ENCODE data around the gene TFF3. TPM values are rescaled to one million over a fixed set of nuclear protein-coding genes. Genes with fewer than 3 reads are reported as not detected.

The TFF3 gene
- total RNA-seq, 2 experiments from 2014 or later = not detected

- Mint-ChIP-seq H3K9me3 (no peaks in the 10 kb centered on the region), H3K36me3 (ENCODE audit: low read depth) (no peaks in the 10 kb centered on the region), H3K27ac (no peak overlapping the region), H3K27me3 (no peaks in the 10 kb centered on the region), H3K4me3 (no peak overlapping the region), H3K4me1 (ENCODE audit: low read depth) (no peaks in the 10 kb centered on the region)
- no peaks in the 10 kb centered on the region for H3K27me3 ChIP-seq (ENCODE audit: control insufficient read depth in 1 of 2, insufficient read depth in 2 of 2, low read length in 2 of 2)
- ATAC-seq (ENCODE audit: poor library complexity) (no peak), DNase-seq (no peak)
- no peak for TF ChIP-seq CTCF (IDR thresholded peaks at IDR 0.05)
- H3K27ac ChIP-seq (ENCODE audit: low read depth in 1 of 2, low read length in 2 of 2) = no peak overlapping the region
- ChIA-PET CTCF (no interaction called here), POLR2A (no interaction called here)
- intact Hi-C loops (cut with DNase I, micrococcal nuclease) = no loop called here
- H3K4me3 ChIP-seq (ENCODE audit: low read length) = no peak overlapping the region
- no peaks in the 10 kb centered on the region for H3K9me3 ChIP-seq (ENCODE audit: control insufficient read depth in 1 of 2, insufficient read depth in 1 of 2, low read length in 2 of 2)
- H3K36me3 ChIP-seq (ENCODE audit: insufficient read depth, low read length) = no peaks in the 10 kb centered on the region
- no peaks in the 10 kb centered on the region for H3K4me1 ChIP-seq (ENCODE audit: insufficient read depth, low read length)
These were observed 33.6 kb upstream of the TFF3 start for GRCh38 chr21:42348762-42349161.

GRCh38 chr21:42347601-42348327, 32.6 kb upstream of the TFF3 start:
- H3K4me3 ChIP-seq (ENCODE audit: low read length) = no peak overlapping the region
- Mint-ChIP-seq H3K4me1 (ENCODE audit: low read depth) (no peaks in the 10 kb centered on the region), H3K27me3 (no peaks in the 10 kb centered on the region), H3K36me3 (ENCODE audit: low read depth) (no peaks in the 10 kb centered on the region), H3K9me3 (no peaks in the 10 kb centered on the region), H3K27ac (no peak overlapping the region), H3K4me3 (no peak overlapping the region)
- H3K36me3 ChIP-seq (ENCODE audit: insufficient read depth, low read length) = no peaks in the 10 kb centered on the region
- ATAC-seq (ENCODE audit: poor library complexity) = no peak
- H3K27me3 ChIP-seq (ENCODE audit: control insufficient read depth in 1 of 2, insufficient read depth in 2 of 2, low read length in 2 of 2) = no peaks in the 10 kb centered on the region
- H3K9me3 ChIP-seq (ENCODE audit: control insufficient read depth in 1 of 2, insufficient read depth in 1 of 2, low read length in 2 of 2) = no peaks in the 10 kb centered on the region
- POLR2A ChIA-PET = no interaction called here
- no peak for DNase-seq
- no peaks in the 10 kb centered on the region for H3K4me1 ChIP-seq (ENCODE audit: insufficient read depth, low read length)
- no peak overlapping the region for H3K27ac ChIP-seq (ENCODE audit: low read depth in 1 of 2, low read length in 2 of 2)
- intact Hi-C loops (cut with DNase I, micrococcal nuclease) = no loop called here
- TF ChIP-seq CTCF (IDR thresholded peaks at IDR 0.05) = no peak
- CTCF ChIA-PET = no interaction called here

GRCh38 chr21:42346866-42347600, 31.8 kb upstream of the TFF3 start:
- H3K36me3 Mint-ChIP-seq (ENCODE audit: low read depth) = no peaks in the 10 kb centered on the region
- H3K4me3 ChIP-seq (ENCODE audit: low read length) = no peak overlapping the region
- H3K9me3 Mint-ChIP-seq = no peaks in the 10 kb centered on the region
- H3K4me1 Mint-ChIP-seq (ENCODE audit: low read depth) = no peaks in the 10 kb centered on the region
- H3K36me3 ChIP-seq (ENCODE audit: insufficient read depth, low read length) = no peaks in the 10 kb centered on the region
- ATAC-seq (ENCODE audit: poor library complexity) (no peak), DNase-seq (no peak)
- H3K4me1 ChIP-seq (ENCODE audit: insufficient read depth, low read length) = no peaks in the 10 kb centered on the region
- intact Hi-C loops (cut with DNase I, micrococcal nuclease) = no loop called here
- H3K27ac ChIP-seq (ENCODE audit: low read depth in 1 of 2, low read length in 2 of 2) = no peak overlapping the region
- no peak overlapping the region for H3K4me3 Mint-ChIP-seq
- H3K27me3 Mint-ChIP-seq = no peaks in the 10 kb centered on the region
- H3K27ac Mint-ChIP-seq = no peak overlapping the region
- TF ChIP-seq CTCF (IDR thresholded peaks at IDR 0.05) = no peak
- H3K27me3 ChIP-seq (ENCODE audit: control insufficient read depth in 1 of 2, insufficient read depth in 2 of 2, low read length in 2 of 2) = no peaks in the 10 kb centered on the region
- no peaks in the 10 kb centered on the region for H3K9me3 ChIP-seq (ENCODE audit: control insufficient read depth in 1 of 2, insufficient read depth in 1 of 2, low read length in 2 of 2)
- ChIA-PET POLR2A (interaction anchor here (0.7 kb wide), 1 partner anchor 1024 kb away, joined by 3 read pairs; no protein-coding TSS in a partner anchor), CTCF (no interaction called here)
